NOMO-1 treated with DMSO at 0.1 percent for 48 hours (cell line): ENCODE results near the gene CDH22.

Experiments used
- DNase-seq: peaks from one replicate; lab custom pipeline; 2025; ENCODE audit not compliant: unreplicated experiment; lab: John Stamatoyannopoulos, UW

CDH22 gene

GRCh38 chr20:46323557-46323956 lies 15.3 kb upstream of the CDH22 start:
- no peak for DNase-seq

GRCh38 chr20:46322641-46323040 lies 14.3 kb upstream of the CDH22 start:
- no peak for DNase-seq

- DNase-seq: no peak
These were observed 9.4 kb upstream of the CDH22 start for GRCh38 chr20:46317685-46318177.

- no peak for DNase-seq
These were observed 8.8 kb upstream of the CDH22 start for GRCh38 chr20:46316984-46317684.

GRCh38 chr20:46315311-46315710 lies 7.0 kb upstream of the CDH22 start:
- no peak for DNase-seq

- no peak for DNase-seq
These were observed 4.9 kb upstream of the CDH22 start for GRCh38 chr20:46312945-46313861.

GRCh38 chr20:46312075-46312944 lies 4.0 kb upstream of the CDH22 start:
- no peak for DNase-seq

GRCh38 chr20:46311719-46312074 lies 3.4 kb upstream of the CDH22 start:
- no peak for DNase-seq

- DNase-seq: no peak
These were observed 2.8 kb upstream of the CDH22 start for GRCh38 chr20:46311039-46311650.

GRCh38 chr20:46309945-46310344 lies 1.6 kb upstream of the CDH22 start:
- DNase-seq: no peak

GRCh38 chr20:46307999-46308257 lies 370 bp downstream of the CDH22 start:
- no peak for DNase-seq

GRCh38 chr20:46307139-46307998 lies 929 bp downstream of the CDH22 start:
- DNase-seq: peak; percentile 60

- no peak for DNase-seq
These were observed 1.6 kb downstream of the CDH22 start for GRCh38 chr20:46306743-46307138.

- DNase-seq: no peak
These were observed 2.3 kb downstream of the CDH22 start for GRCh38 chr20:46305973-46306360.

- DNase-seq: no peak
These were observed 2.8 kb downstream of the CDH22 start for GRCh38 chr20:46305331-46305972.

- no peak for DNase-seq
These were observed 3.4 kb downstream of the CDH22 start for GRCh38 chr20:46304852-46305251.

GRCh38 chr20:46304361-46304760 lies 3.9 kb downstream of the CDH22 start:
- DNase-seq: no peak

- no peak for DNase-seq
These were observed 4.9 kb downstream of the CDH22 start for GRCh38 chr20:46303176-46303956.

- DNase-seq: no peak
These were observed 6.2 kb downstream of the CDH22 start for GRCh38 chr20:46302106-46302505.
